ENCODE results near the gene CKS1B.

CKS1B gene

GRCh38 chr1:155018617-155019348, 44.3 kb downstream of the CKS1B start:
- Histone ChIP-seq H3K27ac (replicated peaks) (no peak overlapping the region), H3K4me3 (replicated peaks; ENCODE audit: insufficient read depth, low read length) (no peak overlapping the region), H3K27me3 (ENCODE audit: insufficient read depth, poor library complexity, severe bottlenecking) (no peaks in the 10 kb centered on the region)
- peak in 1 of 2 experiments; percentile 20 for DNase-seq (ENCODE audit: low read depth in 1 of 2, low spot score in 1 of 2)
- TF ChIP-seq GABPA (IDR thresholded peaks at IDR 0.05; ENCODE audit: low read depth) (no peak), CTCF (IDR thresholded peaks at IDR 0.05; ENCODE audit: insufficient read depth, low read length) (no peak), SPI1 (IDR thresholded peaks at IDR 0.05; ENCODE audit: borderline replicate concordance, low read depth) (no peak), REST (IDR thresholded peaks at IDR 0.05; ENCODE audit: insufficient replicate concordance, low read depth) (no peak), POLR2AphosphoS5 (IDR thresholded peaks at IDR 0.05; ENCODE audit: low read depth) (no peak; the same call in 1 of the 2 replicates)

DNA sequence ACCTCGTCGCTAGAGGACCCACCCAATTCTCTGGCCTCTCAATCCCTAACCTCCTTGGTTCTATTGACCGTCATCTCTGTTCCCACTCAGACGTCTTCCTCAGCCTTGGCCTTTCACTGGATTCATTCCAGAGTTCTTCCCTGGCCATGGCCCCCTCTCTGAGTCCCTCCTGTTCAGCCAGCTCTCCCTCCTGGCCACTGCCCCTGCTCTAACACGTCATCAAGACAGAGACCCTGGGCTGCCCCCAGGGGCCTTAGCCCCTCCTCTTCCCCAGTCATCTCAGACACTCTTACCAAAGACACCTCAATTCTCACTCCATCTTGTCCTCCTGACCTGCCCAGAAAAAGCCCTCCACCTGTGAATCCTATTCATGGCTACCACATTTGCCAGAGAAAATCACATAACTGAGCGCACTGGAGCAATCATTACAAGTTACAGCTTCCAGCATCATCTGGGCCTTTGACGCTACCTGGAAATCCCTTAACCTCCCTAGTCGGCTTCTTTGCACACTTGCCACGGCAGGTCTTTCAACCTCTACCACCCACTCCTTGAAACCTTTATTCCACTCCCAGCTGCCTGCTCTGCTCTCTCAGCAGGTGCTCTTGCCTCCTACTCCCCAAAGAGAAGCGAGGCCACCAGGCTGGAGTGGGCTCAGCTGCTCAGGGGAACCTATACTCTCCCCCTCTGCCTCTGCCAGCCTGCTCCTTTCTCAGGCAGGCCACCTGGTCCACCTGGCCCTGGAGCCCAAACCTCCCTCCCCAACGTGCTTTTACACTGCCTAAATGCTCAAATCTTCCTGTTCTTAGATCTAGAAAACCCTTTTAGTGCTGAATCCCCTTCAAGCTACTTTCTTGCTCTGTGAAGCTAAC, 45.1 kb downstream of the CKS1B start:
- Histone ChIP-seq H3K4me3 (replicated peaks; ENCODE audit: insufficient read depth, low read length) (no peak overlapping the region), H3K27me3 (ENCODE audit: insufficient read depth, poor library complexity, severe bottlenecking) (no peaks in the 10 kb centered on the region), H3K27ac (replicated peaks) (no peak overlapping the region)
- TF ChIP-seq GABPA (IDR thresholded peaks at IDR 0.05; ENCODE audit: low read depth) = no peak
- TF ChIP-seq POLR2AphosphoS5 (IDR thresholded peaks at IDR 0.05; ENCODE audit: low read depth) = no peak
- no peak for TF ChIP-seq SPI1 (IDR thresholded peaks at IDR 0.05; ENCODE audit: borderline replicate concordance, low read depth)
- TF ChIP-seq REST (IDR thresholded peaks at IDR 0.05; ENCODE audit: insufficient replicate concordance, low read depth) = no peak
- TF ChIP-seq CTCF (IDR thresholded peaks at IDR 0.05; ENCODE audit: insufficient read depth, low read length) = no peak
- no peak for DNase-seq (ENCODE audit: low read depth in 1 of 2, low spot score in 1 of 2)

DNA sequence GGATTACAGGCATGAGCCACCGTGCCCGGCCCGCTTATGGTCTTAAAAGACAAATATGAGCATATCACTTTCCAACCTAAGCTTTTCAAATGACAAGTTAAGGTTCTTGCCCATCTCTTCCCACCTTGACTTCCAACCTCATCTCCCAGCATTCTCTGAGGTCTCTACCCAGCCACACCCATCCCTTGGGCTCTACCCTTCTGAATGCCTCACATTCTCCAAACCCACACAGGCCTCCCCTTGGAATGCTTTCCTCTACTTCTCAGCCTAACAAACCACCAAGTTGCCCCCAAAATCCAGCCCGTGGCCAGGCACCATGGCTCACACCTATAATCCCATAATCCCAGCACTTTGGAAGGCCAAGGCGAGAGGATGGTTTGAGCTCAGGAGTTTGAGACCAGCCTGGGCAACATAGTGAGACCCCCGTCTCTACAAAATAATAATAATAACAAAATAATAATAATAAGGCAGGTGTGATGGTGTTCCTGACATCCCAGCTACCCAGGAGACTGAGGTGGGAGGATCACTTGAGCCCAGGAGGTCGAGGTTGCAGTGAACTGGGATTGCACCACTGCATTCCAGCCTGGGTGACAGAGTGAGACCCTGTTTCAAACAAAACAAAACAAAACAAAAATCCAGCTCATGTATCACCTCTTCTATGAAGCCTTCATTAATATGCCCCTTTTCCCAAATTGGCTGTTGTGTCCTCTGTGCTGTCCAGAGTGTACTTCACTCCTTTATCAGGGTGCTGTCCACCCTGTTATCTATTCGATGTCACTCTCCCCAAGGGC, 47.9 kb downstream of the CKS1B start:
- TF ChIP-seq SPI1 (IDR thresholded peaks at IDR 0.05; ENCODE audit: borderline replicate concordance, low read depth) (no peak), GABPA (IDR thresholded peaks at IDR 0.05; ENCODE audit: low read depth) (no peak), REST (IDR thresholded peaks at IDR 0.05; ENCODE audit: insufficient replicate concordance, low read depth) (no peak), CTCF (IDR thresholded peaks at IDR 0.05; ENCODE audit: insufficient read depth, low read length) (no peak), POLR2AphosphoS5 (IDR thresholded peaks at IDR 0.05; ENCODE audit: low read depth) (no peak)
- Histone ChIP-seq H3K27me3 (ENCODE audit: insufficient read depth, poor library complexity, severe bottlenecking) (no peaks in the 10 kb centered on the region), H3K27ac (replicated peaks) (no peak overlapping the region), H3K4me3 (replicated peaks; ENCODE audit: insufficient read depth, low read length) (no peak overlapping the region)
- DNase-seq (ENCODE audit: low read depth in 1 of 2, low spot score in 1 of 2) = no peak

Data from HL-60 (cell line).